ENCODE results near the gene TCP11.

DNA sequence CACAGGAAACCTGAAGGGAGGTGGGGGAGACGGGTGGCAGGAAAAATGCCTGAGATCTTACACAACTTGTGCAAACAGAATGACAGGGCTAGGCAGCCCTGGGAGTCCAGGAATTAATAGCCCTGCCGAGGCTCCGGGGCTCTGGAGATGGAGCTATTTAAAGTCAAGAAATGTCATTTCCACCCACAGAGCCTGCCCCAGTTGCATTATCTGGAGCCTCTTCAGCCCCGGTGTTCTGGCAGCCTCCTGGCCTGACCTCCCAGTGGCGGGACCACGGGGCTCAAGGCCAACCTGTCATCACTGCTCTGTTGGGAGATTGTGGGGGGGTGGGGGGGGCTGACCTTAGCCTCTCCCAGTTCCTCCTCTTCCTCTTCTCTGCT lies 44.2 kb upstream of the TCP11 start:
- no peak for TF ChIP-seq POLR2A (IDR thresholded peaks at IDR 0.05)
- TF ChIP-seq, protein P1, sequence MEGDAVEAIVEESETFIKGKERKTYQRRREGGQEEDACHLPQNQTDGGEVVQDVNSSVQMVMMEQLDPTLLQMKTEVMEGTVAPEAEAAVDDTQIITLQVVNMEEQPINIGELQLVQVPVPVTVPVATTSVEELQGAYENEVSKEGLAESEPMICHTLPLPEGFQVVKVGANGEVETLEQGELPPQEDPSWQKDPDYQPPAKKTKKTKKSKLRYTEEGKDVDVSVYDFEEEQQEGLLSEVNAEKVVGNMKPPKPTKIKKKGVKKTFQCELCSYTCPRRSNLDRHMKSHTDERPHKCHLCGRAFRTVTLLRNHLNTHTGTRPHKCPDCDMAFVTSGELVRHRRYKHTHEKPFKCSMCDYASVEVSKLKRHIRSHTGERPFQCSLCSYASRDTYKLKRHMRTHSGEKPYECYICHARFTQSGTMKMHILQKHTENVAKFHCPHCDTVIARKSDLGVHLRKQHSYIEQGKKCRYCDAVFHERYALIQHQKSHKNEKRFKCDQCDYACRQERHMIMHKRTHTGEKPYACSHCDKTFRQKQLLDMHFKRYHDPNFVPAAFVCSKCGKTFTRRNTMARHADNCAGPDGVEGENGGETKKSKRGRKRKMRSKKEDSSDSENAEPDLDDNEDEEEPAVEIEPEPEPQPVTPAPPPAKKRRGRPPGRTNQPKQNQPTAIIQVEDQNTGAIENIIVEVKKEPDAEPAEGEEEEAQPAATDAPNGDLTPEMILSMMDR (IDR thresholded peaks at IDR 0.05) = no peak
- TF ChIP-seq POLR2AphosphoS5 (IDR thresholded peaks at IDR 0.05; ENCODE audit: insufficient read depth in 1 of 2, low read depth in 1 of 2) = no peak

Data from vagina (tissue), 2 donors.